ENCODE measurements around the gene MICALL2.

Gene MICALL2

DNA sequence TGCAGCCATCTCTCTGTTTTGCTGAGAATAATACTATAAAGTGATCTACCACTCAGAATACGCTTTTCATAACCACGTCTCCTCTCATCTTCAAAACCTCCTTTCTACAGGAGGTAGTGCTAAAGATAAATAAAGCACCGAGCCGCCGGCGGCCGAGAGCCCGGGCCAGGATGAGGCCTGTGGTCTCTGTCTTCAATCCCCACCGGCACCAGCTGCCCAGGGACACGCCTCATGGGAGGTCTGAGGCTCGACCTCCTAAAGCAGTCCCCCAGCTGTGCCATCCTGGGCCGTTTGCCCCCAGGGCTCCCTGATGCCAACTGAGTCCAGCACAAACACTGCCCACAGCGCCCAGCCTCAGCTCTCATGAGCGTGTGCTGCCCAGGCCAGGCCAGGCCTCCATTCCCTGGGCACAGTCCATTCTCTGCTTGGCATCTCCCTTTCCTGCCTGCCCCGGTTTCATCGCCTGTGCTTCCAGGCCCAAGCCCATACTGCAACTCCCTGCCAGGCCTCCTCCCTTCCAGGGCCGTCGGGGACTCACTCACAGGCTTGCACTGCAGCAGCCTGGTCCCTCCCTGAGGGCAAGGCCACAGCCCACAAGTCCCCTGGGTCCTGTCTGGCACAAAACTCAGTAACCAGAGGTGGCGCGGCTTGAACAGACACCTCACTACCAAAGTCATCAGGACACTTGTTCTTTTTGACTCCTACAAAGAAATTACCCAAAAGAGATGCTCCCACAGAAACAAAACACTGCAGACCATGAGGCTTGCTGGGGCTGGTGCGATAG is 42.4 kb upstream of the MICALL2 start:
- TF ChIP-seq, protein P1, sequence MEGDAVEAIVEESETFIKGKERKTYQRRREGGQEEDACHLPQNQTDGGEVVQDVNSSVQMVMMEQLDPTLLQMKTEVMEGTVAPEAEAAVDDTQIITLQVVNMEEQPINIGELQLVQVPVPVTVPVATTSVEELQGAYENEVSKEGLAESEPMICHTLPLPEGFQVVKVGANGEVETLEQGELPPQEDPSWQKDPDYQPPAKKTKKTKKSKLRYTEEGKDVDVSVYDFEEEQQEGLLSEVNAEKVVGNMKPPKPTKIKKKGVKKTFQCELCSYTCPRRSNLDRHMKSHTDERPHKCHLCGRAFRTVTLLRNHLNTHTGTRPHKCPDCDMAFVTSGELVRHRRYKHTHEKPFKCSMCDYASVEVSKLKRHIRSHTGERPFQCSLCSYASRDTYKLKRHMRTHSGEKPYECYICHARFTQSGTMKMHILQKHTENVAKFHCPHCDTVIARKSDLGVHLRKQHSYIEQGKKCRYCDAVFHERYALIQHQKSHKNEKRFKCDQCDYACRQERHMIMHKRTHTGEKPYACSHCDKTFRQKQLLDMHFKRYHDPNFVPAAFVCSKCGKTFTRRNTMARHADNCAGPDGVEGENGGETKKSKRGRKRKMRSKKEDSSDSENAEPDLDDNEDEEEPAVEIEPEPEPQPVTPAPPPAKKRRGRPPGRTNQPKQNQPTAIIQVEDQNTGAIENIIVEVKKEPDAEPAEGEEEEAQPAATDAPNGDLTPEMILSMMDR (IDR thresholded peaks at IDR 0.05; ENCODE audit: insufficient read depth, missing control alignments), result no peak

GRCh38 chr7:1500064-1500807 is 41.0 kb upstream of the MICALL2 start:
- DNase-seq (ENCODE audit: insufficient read length, low spot score), result no peak
- FAIRE-seq, result no peak
- TF ChIP-seq, protein P1 (IDR thresholded peaks at IDR 0.05; ENCODE audit: insufficient read depth, missing control alignments), result no peak

More for the DNA sequence above, 42.4 kb upstream of the MICALL2 start:
- FAIRE-seq (no peak), DNase-seq (ENCODE audit: insufficient read length, low spot score) (no peak)

GRCh38 chr7:1499367-1500029 is 40.2 kb upstream of the MICALL2 start:
- TF ChIP-seq, protein P1 (IDR thresholded peaks at IDR 0.05; ENCODE audit: insufficient read depth, missing control alignments), result no peak
- no peak for DNase-seq (ENCODE audit: insufficient read length, low spot score)
- no peak for FAIRE-seq

- no peak for DNase-seq (ENCODE audit: insufficient read length, low spot score)
- TF ChIP-seq, protein P1 (IDR thresholded peaks at IDR 0.05; ENCODE audit: insufficient read depth, missing control alignments), result no peak
Measured at GRCh38 chr7:1498370-1499305, 39.4 kb upstream of the MICALL2 start.

GRCh38 chr7:1497293-1497927 is 38.1 kb upstream of the MICALL2 start:
- TF ChIP-seq, protein P1 (IDR thresholded peaks at IDR 0.05; ENCODE audit: insufficient read depth, missing control alignments), result no peak
- FAIRE-seq (no peak), DNase-seq (ENCODE audit: insufficient read length, low spot score) (no peak)

More at GRCh38 chr7:1498370-1499305, 39.4 kb upstream of the MICALL2 start:
- no peak for FAIRE-seq

All from D721Med (cell line).